CD14-positive monocyte (primary cell): ENCODE data around the gene AFF3. TPM values are rescaled to one million over a fixed set of nuclear protein-coding genes. Genes with fewer than 3 reads are reported as not detected.

Source experiments
- DNase-seq, 3 donors: peaks; one replicate each; pipeline ENCODE4 v3.0.0-alpha.2; 2011 to 2022
- H2AFZ ChIP-seq: 2 replicates; pipeline ENCODE4 v1.6.0; 2012; ENCODE audit warnings: mild to moderate bottlenecking, low read depth, low read length, inconsistent platforms; ENCODE audit not compliant: insufficient read depth, poor library complexity, severe bottlenecking
- H3K27ac ChIP-seq, 2 donors: 1 replicate in 1 of 2; 2 replicates in 1 of 2; pipeline ENCODE4 v1.5.1; 2012 to 2013; ENCODE audit warnings: low read length in 2 of 2, control low read depth in 1 of 2, inconsistent platforms in 1 of 2, low read depth in 1 of 2, mild to moderate bottlenecking in 1 of 2
- H3K27me3 ChIP-seq, 2 donors: one replicate each; pipeline versions ENCODE4 v1.6.0 to v1.6.1; 2011 to 2013; ENCODE audit warnings: low read length in 2 of 2; ENCODE audit not compliant: control insufficient read depth in 2 of 2, insufficient read depth in 2 of 2
- H3K36me3 ChIP-seq, 2 donors: replicated peaks in 1 of 2; 1 replicate in 1 of 2; 2 replicates in 1 of 2; pipeline versions ENCODE4 v1.5.1 to v1.6.1; 2012 to 2013; ENCODE audit warnings: low read length in 2 of 2, control low read depth in 1 of 2, inconsistent platforms in 1 of 2, mild to moderate bottlenecking in 1 of 2; ENCODE audit not compliant: insufficient read depth in 2 of 2, control insufficient read depth in 1 of 2
- H3K4me1 ChIP-seq, 2 donors: 1 replicate in 1 of 2; 2 replicates in 1 of 2; pipeline versions ENCODE4 v1.5.1 to v1.6.1; 2012 to 2013; ENCODE audit warnings: low read length in 2 of 2, control low read depth in 1 of 2, inconsistent platforms in 1 of 2, mild to moderate bottlenecking in 1 of 2, moderate library complexity in 1 of 2; ENCODE audit not compliant: insufficient read depth in 2 of 2, control insufficient read depth in 1 of 2
- H3K4me2 ChIP-seq: replicated peaks from 2 replicates; pipeline ENCODE3; 2012; ENCODE audit warnings: low read length, moderate library complexity, mild to moderate bottlenecking; ENCODE audit not compliant: poor library complexity, severe bottlenecking; ENCODE audit errors: extremely low read depth
- H3K4me3 ChIP-seq, 3 experiments: fragments of 200-600 bp in 1 of 3; sonication (generic) in 1 of 3; replicated peaks in 1 of 3; 1 replicate in 2 of 3; 2 replicates in 1 of 3; pipeline ENCODE4 v1.5.1; 2011 to 2013; ENCODE audit warnings: low read length in 3 of 3, mild to moderate bottlenecking in 3 of 3, control low read depth in 2 of 3, low read depth in 2 of 3, inconsistent platforms in 1 of 3, moderate library complexity in 1 of 3
- H3K79me2 ChIP-seq: 2 replicates; pipeline ENCODE4 v1.6.0; 2012; ENCODE audit warnings: mild to moderate bottlenecking, control low read depth, inconsistent platforms, low read length, moderate library complexity; ENCODE audit not compliant: insufficient read depth
- H3K9ac ChIP-seq: 2 replicates; pipeline ENCODE4 v1.6.0; 2017; ENCODE audit warnings: low read length, mild to moderate bottlenecking; ENCODE audit not compliant: insufficient read depth, poor library complexity, severe bottlenecking
- H3K9me3 ChIP-seq, 2 donors: replicated peaks in 1 of 2; 1 replicate in 1 of 2; 2 replicates in 1 of 2; pipeline versions ENCODE4 v1.5.1 to v1.6.1; 2012 to 2013; ENCODE audit warnings: low read length in 2 of 2, control low read depth in 1 of 2; ENCODE audit not compliant: control insufficient read depth in 1 of 2, insufficient read depth in 1 of 2
- H4K20me1 ChIP-seq: 2 replicates; pipeline ENCODE4 v1.6.0; 2012; ENCODE audit warnings: mild to moderate bottlenecking, low read length, control low read depth, moderate library complexity; ENCODE audit not compliant: insufficient read depth
- H3K27ac Mint-ChIP-seq, 7 donors: one replicate each; pipeline ENCODE4 v1.8.0; 2020; ENCODE audit warnings: mild to moderate bottlenecking in 7 of 7, mixed read lengths in 7 of 7, moderate library complexity in 6 of 7, inconsistent platforms in 2 of 7
- H3K27me3 Mint-ChIP-seq, 3 donors: one replicate each; pipeline ENCODE4 v1.8.0; 2021 to 2022; ENCODE audit warnings: low read depth in 3 of 3, mild to moderate bottlenecking in 3 of 3, mixed read lengths in 3 of 3, moderate library complexity in 3 of 3, inconsistent platforms in 1 of 3
- H3K36me3 Mint-ChIP-seq, 2 donors: one replicate each; pipeline ENCODE4 v1.8.0; 2020; ENCODE audit warnings: mixed read lengths in 2 of 2, inconsistent platforms in 1 of 2, mild to moderate bottlenecking in 1 of 2
- H3K4me1 Mint-ChIP-seq: one replicate; pipeline ENCODE4 v1.8.0; 2020; ENCODE audit warnings: mild to moderate bottlenecking, mixed read lengths
- H3K4me3 Mint-ChIP-seq, 2 donors: one replicate each; pipeline ENCODE4 v1.8.0; 2020; ENCODE audit warnings: mild to moderate bottlenecking in 2 of 2, mixed read lengths in 2 of 2, moderate library complexity in 1 of 2
- H3K9me3 Mint-ChIP-seq, 7 donors: one replicate each; pipeline ENCODE4 v1.8.0; 2020 to 2022; ENCODE audit warnings: mixed read lengths in 7 of 7, mild to moderate bottlenecking in 6 of 7, moderate library complexity in 6 of 7, inconsistent platforms in 2 of 7
- CTCF ChIP-seq: fragments of 200-600 bp; IDR thresholded peaks from one replicate; pipeline ENCODE4 v1.8.0; 2022; ENCODE audit warnings: antibody characterized with exemption, mild to moderate bottlenecking
- WGBS: methylation state at CpG from one replicate; pipeline ENCODE4 v1.1.5; 2013; ENCODE audit warnings: missing lambda C conversion rate; ENCODE audit not compliant: insufficient coverage; 5-methylcytosine and 5-hydroxymethylcytosine counted together
- intact Hi-C, 2 donors: fragments of 100-400 bp; cut with micrococcal nuclease; formaldehyde crosslinking; loops; one replicate each; pipeline versions ENCODE4 v1.15.0 to v1.15.1; 2023
- polyA plus RNA-seq, 3 donors: library from polyadenylated mRNA; depleted of rRNA in 1 of 3; unstranded in 2 of 3; stranded (reverse) in 1 of 3; fragments of 300-500 nt in 2 of 3; fragments of >200 nt in 1 of 3; fragmentation: Illumina TruSeq in 2 of 3; gene quantifications; 1 replicate in 2 of 3; 2 replicates in 1 of 3; pipeline ENCODE4 v1.2.3, GENCODE V29; 2012 to 2021

AFF3 gene
- polyA plus RNA-seq, 3 donors: 0.17 to 4.1 (median 0.49) TPM

DNA sequence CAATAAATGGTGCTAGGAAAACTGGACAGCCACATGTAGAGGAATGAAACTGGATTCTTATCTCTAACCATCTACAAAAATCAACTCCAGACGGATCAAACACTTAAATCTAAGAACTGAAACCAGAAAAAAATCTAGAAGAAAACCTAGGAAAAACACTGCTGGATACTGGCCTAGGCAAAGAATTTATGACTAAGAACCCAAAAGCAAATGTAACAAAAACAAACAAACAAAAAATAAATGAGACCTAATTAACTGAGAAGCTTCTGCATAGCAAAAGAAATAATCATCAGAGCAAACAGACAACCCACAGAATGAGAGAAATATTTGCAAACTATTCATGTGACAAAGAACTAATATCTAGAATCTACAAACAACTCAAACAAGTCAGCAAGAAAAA lies 338.5 kb downstream of the AFF3 start:
- no peaks in the 10 kb centered on the region for H4K20me1 ChIP-seq
- H2AFZ ChIP-seq: no peak overlapping the region
- H3K27ac ChIP-seq: no peak overlapping the region
- Mint-ChIP-seq H3K36me3 (peaks cover 2 to 6% of the 10 kb centered on the region in 2 donors), H3K27me3 (peaks cover 0 to 2% (median 0%) of the 10 kb centered on the region in 3 donors), H3K4me1 (peaks cover 23% of the 10 kb centered on the region), H3K9me3 (peaks cover 0 to 9% (median 1%) of the 10 kb centered on the region in 7 donors), H3K27ac (no peak overlapping the region), H3K4me3 (no peak overlapping the region)
- no peak overlapping the region for H3K4me2 ChIP-seq
- H3K9ac ChIP-seq: no peak overlapping the region
- intact Hi-C loops: no loop called here
- TF ChIP-seq CTCF: no peak
- H3K9me3 ChIP-seq: no peaks in the 10 kb centered on the region
- no peaks in the 10 kb centered on the region for H3K36me3 ChIP-seq
- H3K4me3 ChIP-seq: no peak overlapping the region
- no peak for DNase-seq
- H3K79me2 ChIP-seq: no peaks in the 10 kb centered on the region
- no peaks in the 10 kb centered on the region for H3K27me3 ChIP-seq
- peaks cover 15 to 22% of the 10 kb centered on the region in 2 donors for H3K4me1 ChIP-seq
- no CpG with 5 or more reads among the region's 1 CpG for WGBS

DNA sequence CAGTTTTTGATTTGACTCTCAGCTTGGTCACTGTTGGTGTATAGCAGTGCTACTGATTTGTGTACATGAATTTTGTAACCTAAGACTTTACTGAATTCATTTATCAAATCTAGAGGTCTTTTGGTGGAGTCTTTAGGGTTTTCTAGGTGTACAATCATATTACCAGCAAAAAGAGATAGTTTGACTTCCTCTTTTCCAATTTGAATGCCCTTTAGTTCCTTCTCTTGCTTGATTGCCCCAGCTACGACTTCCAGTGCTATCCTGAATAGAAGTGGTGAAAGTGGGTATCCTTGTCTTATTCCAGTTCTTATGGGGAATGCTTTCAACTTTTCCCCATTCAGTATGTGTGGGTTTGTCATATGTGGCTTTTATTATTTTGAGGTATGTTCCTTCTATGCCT lies 339.7 kb downstream of the AFF3 start:
- no peaks in the 10 kb centered on the region for H3K27me3 ChIP-seq
- intact Hi-C loops: no loop called here
- Mint-ChIP-seq H3K9me3 (peaks cover under 1 to 9% (median 3%) of the 10 kb centered on the region in 7 donors), H3K27ac (peak overlapping the region in 3 of 7 donors; percentile 18 to 66 (median 33)), H3K4me1 (peaks cover 23% of the 10 kb centered on the region), H3K4me3 (no peak overlapping the region), H3K36me3 (peaks cover 2 to 8% of the 10 kb centered on the region in 2 donors), H3K27me3 (peaks cover 0 to 2% (median 0%) of the 10 kb centered on the region in 3 donors)
- no peaks in the 10 kb centered on the region for H3K9me3 ChIP-seq
- TF ChIP-seq CTCF: no peak
- H4K20me1 ChIP-seq: no peaks in the 10 kb centered on the region
- no peaks in the 10 kb centered on the region for H3K79me2 ChIP-seq
- no peaks in the 10 kb centered on the region for H3K36me3 ChIP-seq
- H3K4me1 ChIP-seq: peaks cover 15 to 22% of the 10 kb centered on the region in 2 donors
- peak in 2 of 3 donors; percentile 41 to 52 for DNase-seq
- peak overlapping the region in 1 of 3 experiments; percentile 6 for H3K4me3 ChIP-seq
- H3K4me2 ChIP-seq: no peak overlapping the region
- H3K27ac ChIP-seq: no peak overlapping the region
- no peak overlapping the region for H3K9ac ChIP-seq
- H2AFZ ChIP-seq: no peak overlapping the region
- WGBS: no CpG with 5 or more reads among the region's 1 CpG
